Amniotic epithelial cell (primary cell): ENCODE data around the gene TBC1D22A.

Source experiments
- DNase-seq: peaks from one replicate; pipeline ENCODE4 v3.0.0-alpha.2; 2010; ENCODE audit warnings: low read depth

The TBC1D22A gene

DNA sequence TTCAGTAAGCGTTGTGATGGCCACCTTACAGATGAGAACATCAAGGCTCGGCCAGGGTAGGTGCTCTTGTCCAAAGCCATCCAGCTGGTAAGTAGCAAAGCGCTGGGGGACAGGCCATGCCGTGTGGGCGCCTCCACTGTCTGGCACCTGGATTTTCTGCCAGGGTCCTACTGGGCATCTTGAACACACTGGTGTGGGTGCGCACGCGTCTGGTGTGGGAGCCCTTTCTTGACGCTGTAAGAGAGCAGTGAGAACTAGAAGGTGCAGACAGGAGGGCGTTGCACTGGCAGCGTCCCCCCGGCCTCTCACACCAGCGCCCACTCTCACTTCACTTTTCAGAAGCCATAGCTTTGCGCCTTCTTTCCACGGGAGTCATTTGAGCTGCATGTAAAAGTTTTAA lies 296.6 kb downstream of the TBC1D22A start:
- no peak for DNase-seq

DNA sequence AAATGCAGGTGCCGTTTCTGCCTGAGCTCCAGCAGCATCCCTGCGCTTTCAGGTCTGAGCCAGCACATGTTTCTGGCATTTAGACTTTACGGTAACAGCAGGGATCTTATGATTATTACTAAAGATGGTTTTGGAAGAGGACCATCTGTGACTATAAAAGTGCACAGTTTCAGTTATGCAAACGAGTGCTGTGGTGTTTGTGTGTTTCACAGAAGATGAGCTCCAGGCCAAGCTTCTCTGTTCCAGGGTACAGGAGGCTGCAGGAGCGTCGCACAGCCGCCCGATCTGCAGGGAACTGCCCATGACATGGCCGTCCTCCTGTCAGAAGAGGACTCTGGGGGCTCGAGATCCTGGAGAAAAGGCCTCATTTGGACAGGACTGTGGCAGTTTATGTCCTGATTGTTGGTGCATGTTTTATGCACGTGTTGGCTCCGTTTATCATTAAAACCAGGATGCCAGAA lies 297.3 kb downstream of the TBC1D22A start:
- DNase-seq: no peak

DNA sequence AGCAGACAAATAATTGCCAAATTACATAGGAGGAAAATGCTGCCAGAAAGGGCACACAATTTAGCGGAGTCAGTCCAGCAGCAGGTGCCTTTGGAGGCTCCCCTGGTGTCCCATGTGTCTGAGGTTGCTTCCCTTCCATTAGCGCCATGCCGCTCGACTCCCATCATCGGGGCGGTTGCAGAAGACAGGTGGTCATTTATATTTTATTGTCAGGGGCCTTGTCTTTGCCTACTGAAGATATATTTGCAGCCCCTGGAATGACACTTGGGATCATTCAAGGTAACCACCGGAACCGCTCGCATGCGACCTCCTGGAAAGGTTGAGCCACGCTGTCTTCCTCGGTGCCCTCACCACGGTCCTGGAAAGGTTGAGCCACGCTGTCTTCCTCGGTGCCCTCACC lies 298.3 kb downstream of the TBC1D22A start:
- DNase-seq: no peak

- no peak for DNase-seq
Observed at GRCh38 chr22:47061226-47061625, 298.8 kb downstream of the TBC1D22A start.

DNA sequence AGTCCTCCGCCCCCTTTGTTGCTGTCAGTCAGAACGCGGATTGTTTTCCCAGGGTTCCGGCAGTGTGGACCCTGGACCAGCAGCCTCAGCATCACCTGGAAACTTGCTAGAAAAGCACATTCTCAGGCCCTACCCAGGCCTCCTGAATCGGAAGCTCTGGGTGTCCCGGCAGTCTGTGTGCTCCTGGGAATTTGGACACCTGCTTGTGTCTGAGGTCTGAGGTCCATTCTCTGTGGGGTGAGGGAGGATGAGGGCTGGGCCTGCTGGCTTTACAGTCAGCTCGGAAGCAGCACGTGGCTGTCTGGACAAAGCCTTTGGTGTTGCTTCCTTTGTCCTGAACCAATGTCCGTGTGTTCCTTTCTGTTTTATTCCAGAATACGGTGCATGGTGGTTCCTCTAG lies 299.7 kb downstream of the TBC1D22A start:
- no peak for DNase-seq

DNA sequence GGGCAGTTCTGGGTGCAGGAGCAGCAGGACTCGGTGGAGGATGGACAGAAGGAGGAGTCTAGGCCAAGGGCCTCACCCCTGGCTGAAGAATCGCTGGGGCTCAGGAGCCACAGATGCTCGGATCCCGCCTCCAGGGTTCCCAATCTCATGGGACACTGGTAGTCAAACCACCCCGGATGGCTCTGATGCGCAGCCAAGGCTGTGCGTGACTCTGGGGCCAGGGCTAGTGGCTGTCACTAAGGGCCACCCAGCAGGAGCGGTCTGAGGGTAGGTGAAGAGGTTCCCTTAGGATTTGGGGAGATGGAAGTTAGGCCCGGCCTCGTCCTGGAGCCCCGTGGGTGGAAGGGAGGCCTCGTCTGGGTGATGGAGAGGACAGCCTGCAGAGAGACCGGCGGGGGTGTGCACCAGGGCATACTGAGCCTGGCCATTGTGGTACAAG lies 300.6 kb downstream of the TBC1D22A start:
- no peak for DNase-seq

DNA sequence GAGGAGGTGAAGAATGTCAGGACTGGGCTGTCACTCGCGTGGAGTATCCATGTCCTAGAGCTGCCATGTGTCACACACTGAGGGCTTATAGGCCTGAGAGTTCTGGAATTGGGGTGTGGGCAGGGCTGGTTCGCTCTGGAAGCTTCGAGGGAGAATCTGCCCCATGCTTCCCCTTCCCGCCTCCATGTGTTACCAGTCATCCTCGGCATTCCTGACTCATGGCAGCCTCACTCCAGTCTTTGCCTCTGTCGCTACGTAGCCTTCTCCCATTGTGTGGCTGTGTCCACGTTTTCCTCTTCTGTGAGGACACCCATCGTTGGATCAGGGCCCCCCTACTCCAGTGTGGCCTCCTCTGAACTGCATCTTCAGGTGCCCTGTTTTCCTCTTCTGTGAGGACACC lies 301.2 kb downstream of the TBC1D22A start:
- no peak for DNase-seq

- DNase-seq: no peak
Observed at GRCh38 chr22:47064016-47064415, 301.6 kb downstream of the TBC1D22A start.

GRCh38 chr22:47064416-47064815 lies 302.0 kb downstream of the TBC1D22A start:
- DNase-seq: no peak

DNA sequence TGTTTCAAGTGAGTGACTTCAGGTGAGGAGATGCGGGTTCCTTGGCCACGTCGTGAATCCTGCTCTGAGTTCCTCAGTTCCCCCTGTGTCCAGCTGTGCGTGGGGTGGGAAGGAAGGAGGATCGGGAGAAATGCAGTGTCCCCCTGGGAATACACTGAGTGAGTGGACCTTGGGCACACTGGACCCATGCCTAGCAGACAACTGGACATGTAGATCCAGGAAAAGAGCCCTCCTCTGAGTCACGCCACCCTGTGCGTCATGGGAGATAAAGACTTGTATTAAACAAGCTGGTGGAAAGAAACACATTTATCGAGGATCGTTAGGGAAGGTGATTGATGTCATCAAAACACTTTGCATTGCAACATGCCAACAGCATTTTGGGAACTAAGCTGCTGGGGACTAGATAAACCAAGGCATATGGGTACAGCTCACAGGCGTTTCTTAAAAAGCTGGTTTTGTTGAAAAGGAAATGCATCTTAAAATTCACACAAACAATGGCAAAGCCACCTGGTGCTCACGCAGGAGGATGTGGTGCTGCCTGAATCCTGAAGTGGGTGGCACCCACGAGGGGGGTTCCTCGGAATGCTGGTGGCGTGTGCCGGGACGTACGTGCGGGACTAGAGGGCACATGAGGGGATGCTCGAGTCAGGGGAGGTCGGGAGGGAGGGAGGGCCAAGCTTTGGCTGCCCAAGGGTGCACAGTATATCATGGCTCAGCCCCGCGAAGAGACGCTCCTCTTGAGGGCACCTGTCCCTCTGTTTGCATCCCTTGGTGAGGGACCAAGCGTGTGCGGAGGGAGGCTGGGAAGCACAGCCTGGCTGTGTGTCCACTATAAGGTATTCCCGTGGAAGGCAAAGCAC lies 303.5 kb downstream of the TBC1D22A start:
- peak; percentile 77 for DNase-seq

GRCh38 chr22:47066616-47066905 lies 304.1 kb downstream of the TBC1D22A start:
- no peak for DNase-seq

DNA sequence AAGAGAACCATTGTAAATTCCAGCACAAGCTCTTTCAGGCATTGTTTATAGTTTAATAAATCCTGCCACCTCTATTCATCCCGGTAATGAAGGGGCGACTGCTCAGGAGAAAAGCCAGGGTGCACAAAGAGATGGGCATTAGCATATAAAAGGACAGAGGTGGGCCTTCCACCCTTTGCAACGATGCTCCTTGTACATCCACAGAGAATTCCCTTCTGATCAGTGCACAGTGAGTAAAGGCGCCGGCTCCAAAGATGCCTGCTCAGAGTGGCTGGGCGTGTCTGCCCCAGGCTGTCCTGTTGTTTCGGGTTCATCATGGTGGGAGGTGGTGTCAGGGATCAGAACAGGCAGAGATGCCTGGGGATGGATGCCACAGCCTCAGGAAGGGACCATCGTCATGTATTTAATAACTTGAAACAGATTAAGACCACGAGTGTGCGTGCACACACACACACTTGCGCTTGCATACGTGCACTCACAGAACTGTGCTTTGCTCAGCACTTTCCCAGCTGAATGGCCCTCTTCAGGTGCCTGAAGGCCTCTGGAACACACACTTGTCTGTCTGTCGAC lies 305.0 kb downstream of the TBC1D22A start:
- no peak for DNase-seq

DNA sequence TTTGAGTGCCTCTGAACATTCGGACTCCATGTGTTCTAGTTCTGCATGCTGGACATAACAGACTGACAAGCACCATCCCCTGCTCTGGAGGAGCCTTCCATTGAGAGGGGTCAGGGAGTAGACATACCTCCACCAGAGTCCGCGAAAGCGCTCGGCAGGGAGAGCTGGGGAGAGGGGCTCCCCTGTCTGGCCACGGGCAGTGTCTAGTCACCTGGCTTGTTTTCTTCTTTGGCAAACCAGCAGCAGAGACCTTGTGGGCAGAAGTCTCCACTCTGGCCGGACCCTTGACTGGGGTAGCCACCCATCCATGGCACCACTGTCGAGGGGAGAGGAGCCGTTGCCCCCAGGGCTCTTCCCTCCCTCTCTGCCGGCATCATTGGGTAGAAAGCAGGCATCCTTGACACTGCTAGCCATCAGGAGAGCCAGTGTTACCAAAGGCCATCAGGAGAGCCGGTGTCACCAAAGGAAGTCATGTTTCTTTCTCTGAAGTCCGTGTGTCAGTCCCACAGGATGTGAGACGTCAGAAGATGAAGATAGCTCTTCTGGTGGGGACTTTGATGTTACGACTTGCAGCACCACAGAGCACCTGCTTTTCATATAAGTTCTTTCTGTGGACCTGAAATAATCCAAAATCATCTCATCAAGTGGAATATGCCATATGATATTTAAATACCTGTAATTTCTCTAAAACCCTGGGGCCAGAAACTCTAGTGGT lies 305.6 kb downstream of the TBC1D22A start:
- no peak for DNase-seq

GRCh38 chr22:47068626-47068996 lies 306.2 kb downstream of the TBC1D22A start:
- DNase-seq: no peak

GRCh38 chr22:47069270-47069669 lies 306.8 kb downstream of the TBC1D22A start:
- DNase-seq: no peak

DNA sequence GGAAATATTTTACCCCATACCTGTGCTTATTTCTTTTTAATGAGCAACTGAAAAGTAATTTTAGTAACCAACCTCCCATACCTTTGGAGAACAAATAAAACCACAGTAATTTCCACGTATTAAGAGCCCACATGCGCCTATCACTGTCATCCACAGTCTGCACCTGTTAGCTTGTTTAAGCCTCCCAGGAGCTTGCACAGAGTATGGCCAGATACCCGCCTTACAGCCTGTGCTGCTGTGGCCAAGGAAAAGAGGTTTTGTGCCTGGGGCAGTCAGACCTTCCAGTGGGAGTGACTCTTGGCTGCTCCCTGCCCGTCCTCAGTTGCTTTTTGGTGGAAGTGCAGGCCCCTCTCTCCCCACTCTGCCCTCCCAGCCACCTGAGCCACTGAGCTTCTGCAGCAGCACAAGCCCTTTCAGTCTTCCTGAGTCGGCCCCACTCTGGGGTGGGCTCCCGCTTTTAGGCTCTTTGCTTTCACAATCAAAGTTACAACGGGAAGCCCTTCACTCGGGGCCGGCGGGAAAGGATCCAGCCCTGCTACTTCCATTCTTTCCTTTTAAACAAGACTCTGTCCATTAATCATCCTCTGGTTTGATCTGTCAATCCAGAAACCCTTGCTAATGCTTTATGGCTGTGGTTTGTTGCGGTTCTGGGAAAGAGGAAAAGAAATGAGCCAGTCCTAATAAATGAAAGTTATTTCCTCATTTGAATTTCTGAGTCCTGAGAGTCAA lies 308.8 kb downstream of the TBC1D22A start:
- DNase-seq: peak; percentile 59

DNA sequence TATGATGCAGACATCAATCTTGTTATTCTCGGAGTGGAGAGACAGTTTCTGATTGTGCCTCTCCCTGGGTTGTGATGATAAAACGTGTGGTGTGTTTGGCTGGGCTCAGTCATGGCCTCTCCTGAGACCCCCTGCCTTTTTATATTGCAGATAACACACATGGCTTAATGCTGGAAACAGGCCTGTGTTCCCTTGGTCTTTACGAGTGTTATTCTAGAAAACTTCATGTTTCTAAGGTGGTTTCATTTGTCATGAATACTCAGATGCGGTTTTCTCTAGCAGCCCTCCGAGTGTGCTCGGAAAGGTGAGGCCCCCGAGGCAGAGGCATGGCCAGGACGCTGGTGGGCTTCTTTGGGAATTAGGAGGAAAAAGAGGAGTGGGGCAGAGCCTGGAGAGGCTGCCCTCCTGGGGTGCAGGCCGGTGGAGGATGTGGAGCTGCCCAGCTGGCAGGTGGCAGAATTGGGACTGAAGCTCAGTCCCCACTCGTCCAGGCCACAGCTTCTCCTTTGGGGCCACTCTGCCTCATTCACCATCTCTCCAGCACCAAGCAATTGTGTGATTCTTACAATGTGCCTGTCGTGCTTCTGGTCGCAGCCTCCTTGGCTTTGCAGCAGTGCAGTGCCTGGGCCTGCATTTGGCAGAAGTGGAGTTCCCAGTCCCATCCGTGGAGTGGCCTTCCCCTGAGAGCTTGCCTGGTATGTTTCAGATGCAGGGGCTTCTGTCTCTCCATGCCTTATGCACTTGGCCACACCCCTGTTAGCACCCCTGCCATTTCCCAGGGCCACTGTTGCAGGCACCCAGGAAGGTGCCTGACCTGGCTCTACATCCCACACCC lies 309.6 kb downstream of the TBC1D22A start:
- no peak for DNase-seq

DNA sequence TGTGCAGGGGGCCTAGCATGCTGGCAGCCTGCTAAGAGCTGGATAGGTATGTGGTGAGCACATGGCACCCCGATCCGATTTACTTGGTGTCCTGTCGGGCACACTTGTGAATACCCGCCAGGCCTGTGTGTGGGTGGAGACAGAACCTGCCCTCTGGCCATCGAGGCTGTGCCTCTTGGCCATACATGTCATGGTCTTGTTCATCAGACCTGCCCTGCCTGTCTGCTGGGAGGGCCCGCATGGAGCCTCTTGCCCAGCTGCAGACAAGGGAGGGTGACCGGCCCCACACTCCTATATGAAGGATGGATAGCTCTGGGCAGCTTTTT lies 310.2 kb downstream of the TBC1D22A start:
- no peak for DNase-seq

- DNase-seq: no peak
Observed at GRCh38 chr22:47073075-47073474, 310.6 kb downstream of the TBC1D22A start.

GRCh38 chr22:47074105-47074504 lies 311.7 kb downstream of the TBC1D22A start:
- DNase-seq: no peak

DNA sequence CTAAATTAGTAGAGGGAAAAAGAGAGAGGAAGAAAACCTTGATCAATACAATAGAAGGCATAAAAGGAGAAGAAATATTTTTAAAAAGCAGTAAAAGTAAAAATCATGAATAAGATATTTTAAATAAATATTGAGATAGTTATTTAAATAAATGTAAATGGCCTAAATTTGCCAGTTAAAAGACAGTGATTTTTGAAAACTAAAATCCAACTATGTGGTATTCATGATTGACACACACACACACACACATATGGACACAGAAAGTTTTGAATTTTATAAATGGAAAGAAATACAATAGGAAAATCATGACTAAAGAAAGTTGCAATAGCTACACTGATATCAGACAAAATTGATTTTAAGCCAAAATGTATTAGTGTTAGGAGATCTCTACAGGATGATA lies 313.1 kb downstream of the TBC1D22A start:
- DNase-seq: no peak

GRCh38 chr22:47076758-47077157 lies 314.3 kb downstream of the TBC1D22A start:
- no peak for DNase-seq
